DOHH2 (cell line): ENCODE data around the gene MRPS7.

ENCODE experiments used
- H3F3A ChIP-seq: fragments of 200-600 bp; sonication (generic), shearing (Covaris generic); 2 replicates; pipeline ENCODE4 v1.6.0; 2016; ENCODE audit warnings: antibody characterized with exemption, mild to moderate bottlenecking; ENCODE audit not compliant: control insufficient read depth, insufficient read depth
- H3K27ac ChIP-seq: fragments of 200-600 bp; sonication (generic); 2 replicates; pipeline ENCODE4 v1.5.1; 2014; ENCODE audit warnings: low read depth, mild to moderate bottlenecking, low read length, moderate library complexity
- H3K27me3 ChIP-seq: fragments of 200-600 bp; sonication (generic); 2 replicates; pipeline ENCODE4 v1.6.1; 2014; ENCODE audit warnings: mild to moderate bottlenecking, low read length, mixed read lengths; ENCODE audit not compliant: control insufficient read depth
- H3K36me3 ChIP-seq: fragments of 200-600 bp; sonication (generic); 2 replicates; pipeline ENCODE4 v1.6.1; 2014; ENCODE audit warnings: mild to moderate bottlenecking, low read length, moderate library complexity, mixed read lengths; ENCODE audit not compliant: control insufficient read depth
- H3K4me1 ChIP-seq: fragments of 200-600 bp; sonication (generic); 2 replicates; pipeline ENCODE4 v1.6.1; 2014; ENCODE audit warnings: mild to moderate bottlenecking, low read length, mixed read lengths; ENCODE audit not compliant: control insufficient read depth
- H3K4me2 ChIP-seq: fragments of 200-600 bp; sonication (generic); 2 replicates; pipeline ENCODE4 v1.6.0; 2014; ENCODE audit warnings: mild to moderate bottlenecking, low read length, moderate library complexity
- H3K4me3 ChIP-seq: fragments of 200-600 bp; sonication (generic); 2 replicates; pipeline ENCODE4 v1.5.1; 2014; ENCODE audit warnings: mild to moderate bottlenecking, low read length, mixed read lengths
- H3K79me2 ChIP-seq: fragments of 200-600 bp; sonication (generic); 2 replicates; pipeline ENCODE4 v1.6.1; 2014; ENCODE audit warnings: mild to moderate bottlenecking, low read length, mixed read lengths; ENCODE audit not compliant: control insufficient read depth
- H3K9me2 ChIP-seq: fragments of 200-600 bp; sonication (generic); replicated peaks from 2 replicates; pipeline ENCODE4 v1.6.1; 2014; ENCODE audit warnings: mild to moderate bottlenecking, low read length, mixed read lengths; ENCODE audit not compliant: control insufficient read depth
- H3K9me3 ChIP-seq: fragments of 200-600 bp; sonication (generic); 2 replicates; pipeline ENCODE4 v1.6.1; 2014; ENCODE audit warnings: antibody characterized with exemption, low read length, mixed read lengths; ENCODE audit not compliant: control insufficient read depth, insufficient read depth
- H4K20me1 ChIP-seq: fragments of 200-600 bp; sonication (generic); 2 replicates; pipeline ENCODE4 v1.6.0; 2014; ENCODE audit warnings: low read depth, mild to moderate bottlenecking, antibody characterized with exemption, low read length, moderate library complexity; ENCODE audit not compliant: control insufficient read depth, insufficient read depth
- CTCF ChIP-seq: fragments of 200-600 bp; sonication (generic); IDR thresholded peaks from one replicate; pipeline ENCODE4 v1.5.1; 2014; ENCODE audit warnings: antibody characterized with exemption, mild to moderate bottlenecking, low read depth, low read length; ENCODE audit not compliant: poor library complexity, severe bottlenecking
- EZH2phosphoT487 ChIP-seq: fragments of 200-600 bp; sonication (generic); IDR thresholded peaks from 2 replicates; pipeline ENCODE4 v1.6.1; 2017; ENCODE audit warnings: borderline replicate concordance, mild to moderate bottlenecking, antibody characterized with exemption, low read length, moderate library complexity, mixed read lengths

Gene MRPS7

GRCh38 chr17:75260641-75261335, 891 bp upstream of the MRPS7 start:
- Histone ChIP-seq H4K20me1 (peaks cover 14% of the 10 kb centered on the region; the same call in 1 of the 2 replicates), H3K79me2 (peaks cover 71% of the 10 kb centered on the region), H3K27ac (peak overlapping the region; percentile 70), H3K36me3 (peaks cover 52% of the 10 kb centered on the region), H3K4me1 (peaks cover 28% of the 10 kb centered on the region), H3K9me3 (no peaks in the 10 kb centered on the region), H3F3A (no peaks in the 10 kb centered on the region), H3K27me3 (no peaks in the 10 kb centered on the region), H3K9me2 (no peaks in the 10 kb centered on the region), H3K4me2 (peak overlapping the region; percentile 88), H3K4me3 (peak overlapping the region; percentile 91)
- TF ChIP-seq CTCF, result peak; percentile 40
- TF ChIP-seq EZH2phosphoT487, result no peak

- H3K27ac ChIP-seq, result peak overlapping the region; percentile 70
- H3K9me3 ChIP-seq, result no peaks in the 10 kb centered on the region
- peaks cover 66% of the 10 kb centered on the region for H3K36me3 ChIP-seq
- TF ChIP-seq EZH2phosphoT487 (no peak), CTCF (no peak)
- H4K20me1 ChIP-seq, result peaks cover 14% of the 10 kb centered on the region; the same call in 1 of the 2 replicates
- H3F3A ChIP-seq, result peaks cover 3% of the 10 kb centered on the region; the same call in 1 of the 2 replicates
- peak overlapping the region; percentile 88 for H3K4me2 ChIP-seq
- no peaks in the 10 kb centered on the region for H3K9me2 ChIP-seq
- H3K27me3 ChIP-seq, result no peaks in the 10 kb centered on the region
- peak overlapping the region; percentile 91 for H3K4me3 ChIP-seq
- H3K4me1 ChIP-seq, result peaks cover 28% of the 10 kb centered on the region
- peaks cover 64% of the 10 kb centered on the region for H3K79me2 ChIP-seq
These were observed 480 bp downstream of the MRPS7 start for GRCh38 chr17:75262112-75262606.

- no peaks in the 10 kb centered on the region for H3K9me2 ChIP-seq
- no peaks in the 10 kb centered on the region for H3K9me3 ChIP-seq
- peaks cover 58% of the 10 kb centered on the region for H3K79me2 ChIP-seq
- H4K20me1 ChIP-seq, result peaks cover 14% of the 10 kb centered on the region; the same call in 1 of the 2 replicates
- no peaks in the 10 kb centered on the region for H3K27me3 ChIP-seq
- H3K4me2 ChIP-seq, result peak overlapping the region; percentile 88
- H3K4me3 ChIP-seq, result peak overlapping the region; percentile 91
- TF ChIP-seq EZH2phosphoT487 (no peak), CTCF (no peak)
- H3F3A ChIP-seq, result peaks cover 3% of the 10 kb centered on the region
- no peak overlapping the region for H3K27ac ChIP-seq
- H3K36me3 ChIP-seq, result peaks cover 75% of the 10 kb centered on the region
- peaks cover 30% of the 10 kb centered on the region for H3K4me1 ChIP-seq
These were observed 1.4 kb downstream of the MRPS7 start for GRCh38 chr17:75263055-75263454.
